ENCODE measurements around the gene ARFGEF3.

Gene ARFGEF3

DNA sequence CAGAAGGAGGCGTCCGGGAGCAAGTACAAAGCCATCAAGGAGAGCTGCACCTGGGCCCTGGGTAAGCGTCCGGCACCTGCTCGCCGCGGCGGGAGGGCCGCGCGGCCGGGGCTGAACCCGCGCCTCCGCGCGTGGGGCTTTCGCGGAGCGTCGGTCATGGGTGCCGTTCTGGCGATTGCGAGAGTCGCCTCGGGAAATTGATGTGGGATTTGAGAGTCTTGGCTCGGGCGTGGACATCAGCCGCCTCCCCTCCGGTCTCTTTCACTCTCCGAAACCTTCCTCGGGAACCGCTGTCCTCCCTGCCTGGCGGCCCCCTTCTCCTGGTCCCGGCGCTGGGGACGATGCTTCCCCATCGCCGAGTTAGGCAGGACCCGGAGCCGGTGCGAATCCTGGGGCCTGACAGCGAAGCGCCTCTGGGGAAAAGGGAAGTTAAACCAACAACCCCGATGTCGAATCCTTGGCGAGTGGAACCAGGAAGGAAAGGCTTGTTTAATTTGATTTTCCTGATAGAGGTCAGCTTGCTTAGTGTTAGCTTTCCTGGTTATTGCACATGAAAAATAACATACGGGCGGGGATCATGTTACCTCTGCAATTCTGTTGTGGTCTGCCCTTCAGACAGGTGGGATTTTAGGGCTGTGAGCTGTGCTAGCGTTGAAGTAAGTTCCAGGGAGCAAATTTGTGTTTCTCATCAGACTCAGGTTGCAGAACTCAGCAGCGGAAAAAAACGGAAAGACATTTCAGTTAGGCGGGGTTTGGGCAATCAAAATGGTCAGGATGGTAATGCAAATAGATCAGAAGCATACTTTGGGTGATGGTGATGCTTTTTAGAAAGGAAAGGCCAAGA lies 594 bp downstream of the ARFGEF3 start:
- TF ChIP-seq, protein P1, sequence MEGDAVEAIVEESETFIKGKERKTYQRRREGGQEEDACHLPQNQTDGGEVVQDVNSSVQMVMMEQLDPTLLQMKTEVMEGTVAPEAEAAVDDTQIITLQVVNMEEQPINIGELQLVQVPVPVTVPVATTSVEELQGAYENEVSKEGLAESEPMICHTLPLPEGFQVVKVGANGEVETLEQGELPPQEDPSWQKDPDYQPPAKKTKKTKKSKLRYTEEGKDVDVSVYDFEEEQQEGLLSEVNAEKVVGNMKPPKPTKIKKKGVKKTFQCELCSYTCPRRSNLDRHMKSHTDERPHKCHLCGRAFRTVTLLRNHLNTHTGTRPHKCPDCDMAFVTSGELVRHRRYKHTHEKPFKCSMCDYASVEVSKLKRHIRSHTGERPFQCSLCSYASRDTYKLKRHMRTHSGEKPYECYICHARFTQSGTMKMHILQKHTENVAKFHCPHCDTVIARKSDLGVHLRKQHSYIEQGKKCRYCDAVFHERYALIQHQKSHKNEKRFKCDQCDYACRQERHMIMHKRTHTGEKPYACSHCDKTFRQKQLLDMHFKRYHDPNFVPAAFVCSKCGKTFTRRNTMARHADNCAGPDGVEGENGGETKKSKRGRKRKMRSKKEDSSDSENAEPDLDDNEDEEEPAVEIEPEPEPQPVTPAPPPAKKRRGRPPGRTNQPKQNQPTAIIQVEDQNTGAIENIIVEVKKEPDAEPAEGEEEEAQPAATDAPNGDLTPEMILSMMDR (IDR thresholded peaks at IDR 0.05; ENCODE audit: low read length, missing control alignments), result no peak
- no peak for DNase-seq (ENCODE audit: low read depth)
- peak overlapping the region; percentile 42 for H3K4me3 ChIP-seq (replicated peaks; ENCODE audit: low read depth, low read length)

DNA sequence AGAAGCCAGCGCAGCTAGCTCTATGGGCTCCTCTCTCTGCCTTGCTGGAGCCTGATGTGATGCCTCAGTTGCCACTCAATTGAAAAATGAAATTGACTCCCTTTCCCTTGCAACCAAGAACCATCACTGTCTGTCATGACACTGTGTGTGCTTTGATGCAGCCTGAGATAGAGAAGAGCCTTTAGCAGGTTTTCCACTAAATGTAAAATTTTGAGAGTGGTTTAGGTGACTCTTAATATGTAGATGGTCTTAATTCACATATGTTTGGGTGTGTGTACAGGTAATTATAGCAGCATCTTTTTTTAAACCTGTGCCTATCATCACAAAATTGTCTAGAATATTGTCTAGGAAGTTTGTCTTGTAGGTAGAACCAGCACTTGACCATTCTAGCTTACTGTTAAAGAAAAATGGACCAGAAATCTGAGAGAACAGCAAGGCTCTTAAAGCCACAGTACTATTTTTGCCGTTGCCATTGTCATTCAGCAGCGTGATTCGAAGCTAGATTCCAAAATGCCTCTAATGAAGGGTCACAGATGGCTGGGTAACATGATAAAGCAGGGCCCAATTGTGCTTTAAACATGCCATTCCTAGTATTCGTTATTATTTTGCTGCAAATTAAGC lies 1.3 kb downstream of the ARFGEF3 start:
- no peak overlapping the region for H3K4me3 ChIP-seq (replicated peaks; ENCODE audit: low read depth, low read length)
- no peak for DNase-seq (ENCODE audit: low read depth)
- TF ChIP-seq, protein P1 (IDR thresholded peaks at IDR 0.05; ENCODE audit: low read length, missing control alignments), result no peak

DNA sequence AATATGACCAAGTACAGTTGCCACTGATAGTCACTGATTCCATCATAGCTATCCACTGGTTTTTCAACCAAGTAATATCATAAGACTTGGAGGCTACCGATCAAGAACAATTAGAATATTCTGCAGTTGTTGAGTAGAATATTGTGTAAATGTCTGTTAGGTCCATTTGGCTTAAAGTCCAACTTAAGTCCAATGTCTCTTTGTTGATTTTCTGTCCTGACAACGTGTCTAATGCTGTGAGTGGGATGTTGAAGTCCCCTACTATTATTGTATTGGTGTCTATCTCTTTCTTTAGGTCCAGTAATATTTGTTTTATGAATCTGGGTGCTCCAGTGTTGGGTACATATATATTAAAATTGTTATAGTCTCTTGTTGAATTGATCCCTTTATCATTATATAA lies 13.9 kb downstream of the ARFGEF3 start:
- TF ChIP-seq, protein P1 (IDR thresholded peaks at IDR 0.05; ENCODE audit: low read length, missing control alignments), result no peak
- H3K4me3 ChIP-seq (replicated peaks; ENCODE audit: low read depth, low read length), result no peak overlapping the region
- no peak for DNase-seq (ENCODE audit: low read depth)

DNA sequence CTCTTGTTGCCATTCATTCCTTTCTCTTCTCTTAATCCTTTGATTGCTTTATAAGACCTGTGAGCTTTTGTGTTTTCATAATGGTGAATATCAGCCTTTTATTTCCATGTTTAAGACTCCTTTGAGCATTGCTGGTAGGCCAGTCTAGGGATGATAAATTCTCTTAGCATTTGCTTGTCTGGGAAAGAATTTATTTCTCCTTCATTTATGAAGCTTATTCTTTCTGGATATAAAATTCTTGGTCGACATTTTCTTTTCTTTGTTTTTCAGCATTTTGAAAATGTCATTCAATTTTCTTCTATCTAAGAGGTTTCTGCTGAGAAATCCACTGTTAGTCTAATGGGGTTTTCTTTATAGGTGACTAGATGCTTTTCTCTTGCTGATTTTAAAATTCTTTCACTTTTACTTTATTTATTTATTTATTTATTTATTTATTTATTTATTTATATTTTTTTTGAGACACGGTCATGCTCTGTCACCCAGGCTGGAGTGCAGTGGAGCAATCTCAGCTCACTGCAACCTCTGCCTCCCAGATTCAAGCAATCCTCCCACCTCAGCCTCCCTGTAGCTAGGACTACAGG lies 15.0 kb downstream of the ARFGEF3 start:
- TF ChIP-seq, protein P1 (IDR thresholded peaks at IDR 0.05; ENCODE audit: low read length, missing control alignments), result no peak
- DNase-seq (ENCODE audit: low read depth), result no peak
- no peak overlapping the region for H3K4me3 ChIP-seq (replicated peaks; ENCODE audit: low read depth, low read length)

GRCh38 chr6:138182939-138183789 lies 21.4 kb downstream of the ARFGEF3 start:
- TF ChIP-seq, protein P1 (IDR thresholded peaks at IDR 0.05; ENCODE audit: low read length, missing control alignments), result no peak
- H3K4me3 ChIP-seq (replicated peaks; ENCODE audit: low read depth, low read length), result no peak overlapping the region
- no peak for DNase-seq (ENCODE audit: low read depth)

- H3K4me3 ChIP-seq (replicated peaks; ENCODE audit: low read depth, low read length), result no peak overlapping the region
- TF ChIP-seq, protein P1 (IDR thresholded peaks at IDR 0.05; ENCODE audit: low read length, missing control alignments), result no peak
- DNase-seq (ENCODE audit: low read depth), result no peak
Measured at GRCh38 chr6:138183790-138184134, 22.0 kb downstream of the ARFGEF3 start.

All from fibroblast of pulmonary artery (primary cell).